ENCODE measurements around the gene NT5DC4.
A peak's percentile ranks its signal among the peaks of the same experiment; 100 is the strongest.

The NT5DC4 gene

DNA sequence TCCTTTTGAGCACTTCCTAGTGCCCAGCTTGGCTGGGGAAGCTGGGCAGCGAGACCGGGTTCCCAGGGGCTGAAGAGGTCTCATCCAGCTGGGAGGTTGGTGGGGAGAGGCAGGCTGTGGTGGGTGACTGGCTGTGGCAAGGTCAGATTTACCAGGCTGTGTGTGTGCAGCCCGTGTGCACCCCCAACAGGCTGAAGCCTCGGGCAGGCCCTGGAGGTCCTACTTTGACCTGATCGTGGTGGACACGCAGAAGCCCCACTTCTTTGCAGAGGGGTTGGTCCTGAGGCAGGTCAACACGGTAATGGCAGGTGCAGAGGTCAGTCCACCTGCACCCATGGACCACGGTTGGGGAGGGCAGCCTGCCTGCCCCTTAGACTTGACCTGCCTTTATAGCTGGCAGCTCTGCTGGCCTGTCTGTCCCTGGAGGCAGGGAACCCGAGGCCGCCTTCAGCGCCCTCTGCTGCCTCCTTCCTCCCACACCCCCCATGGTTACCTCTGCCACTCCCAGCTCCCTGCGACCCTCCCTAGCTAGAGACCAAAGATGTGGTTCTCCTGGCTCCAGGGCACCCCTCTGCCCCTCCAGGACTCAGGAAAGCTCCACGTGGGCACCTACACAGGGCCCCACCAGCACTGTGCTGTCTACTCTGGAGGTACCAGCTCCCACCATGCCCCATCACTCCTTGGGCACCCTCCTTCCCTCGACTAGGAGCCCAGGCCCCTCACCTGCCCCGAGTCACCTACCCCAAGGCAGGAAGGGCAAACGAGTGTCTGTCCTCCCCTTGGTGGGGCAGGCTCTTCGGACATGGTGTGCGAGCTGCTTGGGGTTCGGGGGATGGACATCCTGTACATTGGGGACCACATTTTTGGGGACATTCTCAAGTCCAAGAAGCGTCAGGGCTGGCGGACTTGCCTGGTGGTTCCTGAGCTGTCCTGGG lies 4.0 kb downstream of the NT5DC4 start:
- DNase-seq: no peak

DNA sequence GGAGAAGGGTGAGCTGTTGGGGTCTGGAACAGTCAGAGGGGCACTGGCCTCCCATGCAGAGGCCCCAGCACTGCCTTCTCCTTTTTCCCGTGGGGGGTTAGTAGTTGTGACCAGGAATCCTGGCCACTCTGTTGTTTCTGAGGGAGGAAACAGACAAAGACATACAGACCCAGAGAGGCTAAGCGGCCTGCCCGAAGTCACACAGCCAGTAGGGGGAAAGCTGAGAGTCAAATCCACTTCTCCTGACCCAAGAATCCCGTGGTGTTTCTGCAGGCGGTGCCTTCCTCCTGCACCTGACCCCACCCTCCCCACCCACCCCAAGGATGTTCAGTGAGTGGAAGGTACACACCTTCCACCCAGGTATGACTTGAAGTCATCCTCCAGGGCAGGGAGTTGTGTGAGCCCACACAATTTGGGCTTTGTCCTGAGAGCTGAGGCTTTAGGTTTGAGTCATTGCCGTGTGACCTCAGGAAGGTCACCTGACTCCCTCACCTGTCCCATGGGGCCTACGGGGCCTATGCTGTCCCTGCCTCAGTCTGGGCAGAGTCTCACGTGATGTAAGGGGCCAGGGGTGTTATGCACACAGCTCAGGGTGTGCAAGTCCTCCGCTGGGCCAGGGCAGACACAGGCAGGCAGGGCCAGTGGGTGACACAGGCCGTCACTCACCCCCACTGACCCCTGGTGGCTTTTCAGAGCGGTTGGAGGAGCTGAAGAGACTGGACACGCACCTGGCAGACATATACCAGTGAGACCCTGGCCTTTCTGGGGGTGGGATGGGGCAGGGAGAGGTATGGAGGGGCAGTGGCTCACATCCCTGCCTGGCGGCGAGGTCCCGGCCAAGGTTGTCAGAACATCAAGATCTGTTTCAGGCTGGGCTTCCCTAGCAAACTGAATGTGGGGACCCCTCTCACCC lies 5.0 kb downstream of the NT5DC4 start:
- DNase-seq: no peak

DNA sequence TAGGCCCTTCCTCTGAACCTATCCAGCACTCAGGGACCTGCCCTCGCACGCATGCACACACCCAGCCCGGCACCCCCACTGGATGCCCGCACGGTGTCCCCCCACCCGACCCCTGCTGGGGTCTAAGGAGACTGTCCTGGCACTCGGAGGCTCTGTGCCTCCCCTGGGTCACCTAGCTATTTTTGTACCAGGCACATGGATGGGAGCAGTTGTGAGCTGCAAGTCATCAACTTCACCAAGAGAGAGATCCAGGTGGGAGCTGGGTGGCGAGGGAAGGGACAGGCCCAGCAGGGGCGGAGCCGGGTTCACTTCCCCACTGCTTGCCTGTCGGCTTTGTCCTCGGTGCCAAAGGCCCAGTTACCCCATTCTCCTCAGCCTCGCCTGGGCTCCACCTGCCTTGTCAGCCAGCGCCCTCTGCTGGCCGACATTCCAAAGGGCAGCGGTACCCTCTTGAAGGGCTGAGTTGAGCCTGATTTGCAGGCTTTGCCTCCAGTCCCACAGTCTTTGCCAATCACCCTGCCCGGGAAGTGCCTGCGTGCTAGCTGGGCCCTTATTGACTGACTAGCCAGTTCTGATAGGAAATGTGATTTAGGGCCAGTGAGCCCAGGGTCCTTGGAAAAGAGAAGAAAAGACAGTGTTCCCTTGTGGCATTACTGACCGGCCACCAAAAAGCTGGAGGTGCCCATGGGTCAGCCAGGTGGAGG lies 5.8 kb downstream of the NT5DC4 start:
- DNase-seq: peak; percentile 80

DNA sequence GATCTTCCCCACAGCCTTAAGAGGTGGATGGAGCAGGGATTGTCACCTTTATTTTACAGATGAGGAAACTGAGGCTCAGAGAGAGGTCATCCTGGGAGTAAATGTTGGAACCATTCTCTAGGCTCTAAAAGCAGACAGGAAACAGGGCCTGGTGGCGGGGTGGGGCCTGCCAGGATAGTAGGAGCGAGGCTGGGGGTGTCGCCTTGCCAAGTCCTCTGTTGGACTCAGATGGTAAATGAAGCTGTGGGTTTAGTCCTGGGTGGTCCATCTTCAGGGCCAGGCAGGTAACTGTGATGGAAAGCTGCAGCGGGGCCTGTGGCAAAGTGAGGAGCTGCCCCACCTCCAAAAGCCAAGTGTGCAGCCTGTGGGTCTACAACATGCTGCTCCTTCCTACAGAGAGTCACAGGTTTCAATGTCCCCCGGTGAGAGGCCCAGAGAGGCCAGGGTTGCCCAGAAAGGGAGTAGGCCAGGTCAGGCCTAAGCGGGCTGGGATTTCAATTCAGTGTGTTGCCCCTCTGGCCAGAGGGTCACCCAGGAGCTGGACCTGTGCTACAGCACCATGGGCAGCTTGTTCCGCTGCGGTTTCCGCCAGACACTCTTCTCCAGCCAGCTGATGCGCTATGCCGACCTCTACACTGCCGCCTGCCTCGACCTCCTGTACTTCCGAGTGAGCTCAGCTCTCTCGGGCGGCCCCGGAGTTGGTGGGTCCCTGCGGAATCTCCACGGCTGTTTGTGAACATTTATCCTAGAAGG lies 6.6 kb downstream of the NT5DC4 start:
- DNase-seq: no peak

DNA sequence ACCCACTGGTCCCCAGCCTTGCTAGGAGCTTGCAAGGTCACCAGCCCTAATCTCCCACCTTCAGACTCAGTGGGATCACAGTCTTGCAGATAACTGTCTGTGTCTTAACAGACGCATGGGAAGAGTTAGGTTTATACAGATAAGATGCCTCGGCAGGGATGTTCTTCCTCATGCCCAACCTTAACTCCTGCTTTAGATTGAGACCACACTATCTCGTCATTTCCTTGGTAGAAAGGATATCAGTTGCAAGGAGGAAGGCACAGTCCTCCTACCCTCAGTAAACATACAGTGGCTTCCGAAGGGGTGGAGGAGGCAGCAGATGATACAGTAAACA lies 7.2 kb downstream of the NT5DC4 start:
- DNase-seq: no peak

DNA sequence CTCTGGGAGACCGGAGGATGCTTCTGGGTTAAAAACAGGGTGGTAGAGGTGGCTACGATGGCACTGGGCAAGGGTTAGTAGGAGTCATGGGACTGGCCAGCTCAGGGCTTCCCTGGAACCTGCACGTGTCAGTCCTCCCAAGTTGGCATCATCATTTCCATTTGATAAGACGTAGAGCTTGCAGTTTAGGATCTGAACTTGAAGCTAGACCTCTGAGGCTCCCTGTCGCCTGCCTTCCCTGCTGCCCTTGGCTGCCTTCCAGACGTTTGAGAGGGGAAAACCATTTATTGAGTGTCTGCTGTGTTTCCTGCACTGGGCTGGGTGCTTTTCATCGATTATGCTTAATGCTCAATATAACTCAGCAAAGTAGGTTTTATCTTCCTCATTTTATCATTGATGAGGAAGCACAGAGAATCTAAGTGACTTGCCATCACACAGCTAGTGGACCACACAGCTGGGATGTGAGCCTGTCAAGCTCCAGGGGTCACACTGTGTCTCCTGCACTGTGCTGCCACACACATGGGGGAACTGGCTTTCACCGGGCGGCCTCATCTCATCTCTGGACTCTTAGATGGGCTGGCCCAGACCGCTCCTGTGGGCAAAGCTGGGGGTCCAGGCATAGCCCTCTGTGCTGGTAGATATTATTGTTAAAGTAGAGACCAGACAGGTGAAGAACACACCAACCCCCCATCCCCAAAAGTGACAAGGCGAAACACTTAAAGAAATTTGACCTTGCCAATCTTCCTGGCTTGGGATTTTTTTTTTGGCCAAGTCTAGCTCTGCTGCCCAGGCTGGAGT lies 7.8 kb downstream of the NT5DC4 start:
- no peak for DNase-seq

DNA sequence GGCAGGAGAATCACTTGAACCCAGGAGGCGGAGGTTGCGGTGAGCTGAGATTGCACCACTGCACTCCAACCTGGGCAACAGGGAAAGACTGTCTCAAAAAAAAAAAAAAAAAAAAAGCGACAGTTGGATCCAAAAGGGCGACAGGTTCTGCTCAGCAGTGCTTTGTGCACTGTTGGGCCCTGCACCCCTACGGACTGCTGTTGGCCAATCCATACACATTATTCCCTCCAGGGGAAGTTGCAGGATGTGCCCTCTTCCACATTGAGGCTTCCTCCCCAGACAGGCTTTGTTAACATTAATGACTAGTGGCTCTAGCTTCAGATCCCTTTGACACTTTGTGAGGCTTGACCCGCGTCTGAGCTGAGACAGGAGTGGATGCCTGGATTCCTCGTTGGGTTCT lies 9.4 kb downstream of the NT5DC4 start:
- DNase-seq: no peak

DNA sequence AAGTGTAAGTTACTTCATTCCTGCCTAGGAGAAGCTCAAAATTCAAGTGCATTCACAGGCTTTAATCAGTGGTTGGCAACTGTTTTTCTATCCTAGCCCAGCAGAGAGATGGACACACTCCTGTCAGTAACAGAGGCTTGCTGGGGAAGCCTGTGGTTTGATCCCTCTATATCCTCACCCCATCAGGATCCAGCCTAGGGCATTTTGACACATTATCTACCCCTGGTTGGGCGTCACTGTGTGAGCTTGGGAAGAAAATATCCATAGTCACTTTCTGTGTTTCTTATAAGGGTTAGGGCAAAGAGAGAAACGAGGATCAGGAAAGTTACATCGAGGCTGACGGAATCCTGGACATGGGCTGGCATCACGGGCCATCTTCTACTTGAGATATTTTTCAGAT lies 10.0 kb downstream of the NT5DC4 start:
- no peak for DNase-seq

DNA sequence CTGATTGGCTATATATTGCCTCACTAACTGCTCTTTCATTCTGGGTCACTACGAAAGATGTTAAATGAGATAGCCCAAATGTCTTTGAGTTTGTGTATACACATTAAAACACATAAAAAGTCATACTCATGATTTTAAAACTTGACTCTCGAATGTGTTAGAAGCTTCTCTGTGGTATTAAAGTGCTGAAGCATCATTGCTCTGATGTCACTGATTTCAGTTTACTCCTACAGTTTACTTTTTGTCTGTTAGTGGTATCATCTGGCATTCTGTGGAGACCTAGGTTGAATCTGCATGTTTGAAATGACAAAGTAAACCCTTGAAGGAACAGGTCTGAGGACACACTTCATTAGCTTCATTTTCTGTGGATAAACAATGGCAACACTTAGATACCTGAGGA lies 10.7 kb downstream of the NT5DC4 start:
- DNase-seq: no peak

DNA sequence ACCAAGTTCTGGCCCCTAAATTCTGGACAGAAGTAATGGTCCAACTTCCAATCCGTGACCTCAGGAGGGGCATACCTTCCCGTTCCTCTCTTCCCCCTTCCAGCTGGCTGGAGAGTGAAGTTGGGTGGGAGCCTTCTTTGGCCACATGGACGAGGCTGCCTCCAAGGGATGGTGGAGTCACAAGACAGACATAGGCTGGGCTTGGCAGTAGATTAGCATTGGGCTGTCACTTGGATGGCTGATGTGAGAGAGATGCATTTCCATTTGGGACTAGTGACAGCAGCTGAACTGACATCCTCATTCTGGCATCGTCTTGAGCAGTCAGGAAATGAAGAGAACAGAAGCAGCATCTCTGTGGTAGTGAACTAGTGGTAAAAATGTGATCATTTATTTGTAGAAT lies 12.6 kb downstream of the NT5DC4 start:
- DNase-seq: no peak

DNA sequence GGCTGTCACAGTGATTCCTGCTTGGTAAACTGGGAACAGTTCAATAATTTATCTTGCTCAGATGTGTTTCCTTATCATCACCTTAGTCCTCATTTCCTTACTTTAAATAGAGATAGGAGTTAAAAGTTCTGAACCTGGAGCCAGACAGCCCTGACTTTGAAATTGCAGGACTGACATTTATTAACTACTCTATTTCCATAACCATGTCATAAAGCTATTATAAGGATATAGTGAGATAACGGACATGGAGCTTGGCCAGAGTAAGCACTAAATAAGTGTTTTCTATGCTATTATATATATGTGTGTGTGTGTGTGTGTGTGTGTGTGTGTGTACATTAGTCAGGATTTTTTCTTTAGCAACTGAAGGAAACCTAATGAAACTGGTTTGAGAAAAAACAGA lies 13.1 kb downstream of the NT5DC4 start:
- DNase-seq: no peak

DNA sequence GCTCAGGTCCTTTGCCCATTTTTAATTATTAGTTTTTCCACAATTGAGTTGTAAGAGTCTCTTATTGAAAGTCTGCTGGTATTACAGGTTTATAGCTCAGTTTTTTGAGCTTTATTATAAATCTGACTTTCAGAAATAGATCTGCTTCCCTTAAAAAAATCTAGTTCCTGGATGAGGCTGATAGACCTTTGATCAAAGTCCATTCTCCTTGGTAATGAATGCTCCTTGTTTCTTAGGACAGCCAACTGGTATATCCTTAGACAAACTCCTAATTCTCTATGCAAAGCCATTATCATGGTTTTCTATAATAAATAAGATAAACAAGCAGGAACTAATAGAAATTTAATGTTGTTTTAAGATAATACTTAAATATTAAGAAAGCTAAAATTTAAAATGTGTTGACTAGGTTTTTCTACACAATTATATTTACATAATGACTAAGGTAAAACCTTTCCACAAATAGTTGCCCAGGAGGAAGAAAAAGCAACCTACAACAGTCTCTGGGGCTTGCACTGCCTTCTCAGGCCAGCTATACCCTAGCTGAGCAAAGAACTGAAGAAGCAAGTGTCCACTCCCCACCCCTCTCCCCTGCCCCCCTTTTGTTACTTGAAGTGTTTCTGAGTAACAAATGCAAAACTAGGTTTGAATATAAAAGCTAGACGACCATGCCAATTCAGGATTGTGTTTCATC lies 16.9 kb downstream of the NT5DC4 start:
- DNase-seq: no peak

DNA sequence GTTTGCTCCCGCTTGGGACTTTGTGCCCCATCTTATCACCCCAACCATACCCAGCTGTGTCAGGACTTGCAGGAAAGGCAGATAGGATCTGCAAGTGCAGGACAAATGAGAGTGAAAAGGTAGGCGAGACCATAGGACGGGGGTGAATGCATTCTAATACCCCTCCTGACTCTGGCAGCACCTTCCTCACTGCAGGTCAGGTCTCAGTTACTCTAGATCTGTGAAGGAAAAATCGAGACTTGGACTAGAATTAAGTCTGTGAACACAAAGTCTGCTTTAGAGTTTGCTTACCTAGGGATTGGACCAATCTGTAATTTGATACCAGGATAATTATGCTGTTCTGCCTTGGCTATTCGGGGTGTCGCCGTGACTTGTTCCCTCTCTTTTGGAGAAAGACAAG lies 19.7 kb downstream of the NT5DC4 start:
- no peak for DNase-seq

DNA sequence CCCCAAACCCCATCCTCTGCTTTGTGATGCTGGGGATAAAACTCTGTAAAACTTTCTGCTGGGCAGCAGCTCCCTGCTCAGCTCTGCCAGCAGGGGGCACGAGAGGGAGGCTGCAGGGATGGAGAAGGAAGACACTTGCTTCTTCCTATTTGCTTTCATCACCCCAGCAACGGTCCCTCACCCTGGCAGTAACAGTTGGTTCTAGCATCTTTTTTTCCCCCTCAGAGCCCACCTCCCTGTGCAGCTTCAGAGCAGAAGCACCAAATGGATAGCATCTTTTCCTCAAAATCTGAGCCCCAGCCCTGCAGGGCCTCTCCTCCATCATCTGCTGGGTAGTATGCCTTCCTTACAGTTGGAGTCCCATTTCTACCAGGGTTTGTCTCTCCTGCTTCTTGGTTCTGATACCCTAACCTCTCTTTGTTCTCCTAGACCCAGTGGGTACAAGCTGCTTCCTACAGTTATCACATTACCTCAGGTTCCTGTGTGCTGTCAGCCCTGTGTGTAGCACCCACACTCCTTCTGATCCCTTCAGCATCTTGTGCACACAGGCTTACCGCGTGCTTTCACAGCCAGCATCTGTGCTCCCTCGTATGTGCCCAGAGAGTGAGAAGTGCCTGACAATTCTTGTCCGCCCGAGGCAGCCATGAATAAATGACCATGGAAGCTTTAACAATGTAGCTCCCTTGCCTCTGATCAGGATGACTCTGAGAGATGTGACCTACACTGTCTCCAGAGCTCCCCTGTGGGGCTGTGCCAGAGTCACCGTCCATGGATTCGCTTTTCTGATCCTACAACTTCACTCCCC lies 29.1 kb downstream of the NT5DC4 start:
- DNase-seq: peak; percentile 71

DNA sequence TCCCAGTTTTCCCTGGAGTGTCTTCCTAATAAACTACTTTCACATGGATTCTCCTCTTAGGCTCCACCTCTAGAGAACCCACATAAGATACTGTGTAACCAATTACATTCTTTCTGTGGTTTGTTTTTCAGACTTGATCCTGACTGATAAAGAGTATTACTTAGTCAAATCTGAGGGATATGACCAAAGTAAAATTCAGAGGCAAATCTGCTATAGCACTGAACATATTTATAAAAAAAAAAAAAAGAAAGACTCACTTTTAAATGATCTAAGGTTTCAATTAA lies 29.7 kb downstream of the NT5DC4 start:
- DNase-seq: no peak

DNA sequence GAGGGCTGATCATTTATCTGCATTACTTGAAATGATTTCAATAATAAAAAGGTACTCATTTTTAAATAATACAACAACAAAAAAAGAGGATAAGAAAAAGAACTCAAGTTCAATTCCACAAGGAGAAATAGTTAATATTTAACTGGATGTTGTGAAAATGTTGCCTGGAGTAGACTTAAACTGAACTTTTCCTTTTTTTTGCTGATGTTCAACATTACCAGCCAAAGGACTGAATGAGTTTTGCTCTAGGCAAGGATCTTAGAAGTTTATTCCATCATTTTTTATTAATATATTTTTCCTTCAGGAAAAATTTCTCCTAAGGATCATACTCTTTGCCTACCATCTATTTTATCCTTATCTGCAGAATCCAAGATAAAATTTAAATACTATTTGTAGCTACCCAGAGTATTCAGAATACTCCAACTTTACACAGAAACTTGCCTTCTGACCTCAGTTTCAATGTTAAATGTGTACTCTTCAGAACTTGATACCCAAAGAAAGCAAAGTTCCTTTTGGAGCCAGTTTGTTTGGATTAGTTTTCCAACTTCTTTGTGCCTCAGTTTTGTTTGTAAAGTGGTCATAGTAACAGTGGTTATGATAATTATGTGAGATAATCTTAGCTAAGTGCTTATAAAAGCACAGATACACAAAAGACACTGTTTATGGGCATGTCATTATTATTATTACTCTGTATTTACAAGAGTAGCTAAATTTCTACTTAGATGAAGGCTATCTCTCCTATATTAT lies 30.8 kb downstream of the NT5DC4 start:
- no peak for DNase-seq

DNA sequence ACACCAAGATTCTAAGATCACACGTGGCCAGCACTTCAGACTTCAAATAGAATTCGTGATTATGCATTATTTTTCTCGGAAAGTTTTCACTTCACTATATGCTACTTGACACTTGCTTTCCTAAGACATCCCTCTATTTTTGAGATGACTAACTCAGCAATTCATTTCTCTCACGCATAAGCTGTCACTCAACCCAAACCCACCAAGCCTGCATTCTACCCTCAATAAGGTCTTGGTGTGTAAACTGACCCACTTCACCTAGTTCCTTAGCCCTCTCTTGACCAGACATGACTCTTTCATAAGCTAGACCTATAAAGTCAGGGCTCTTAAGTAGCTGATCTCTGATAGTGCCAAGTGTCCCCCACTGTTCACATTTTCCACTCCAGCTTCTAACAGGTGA lies 31.8 kb downstream of the NT5DC4 start:
- no peak for DNase-seq

DNA sequence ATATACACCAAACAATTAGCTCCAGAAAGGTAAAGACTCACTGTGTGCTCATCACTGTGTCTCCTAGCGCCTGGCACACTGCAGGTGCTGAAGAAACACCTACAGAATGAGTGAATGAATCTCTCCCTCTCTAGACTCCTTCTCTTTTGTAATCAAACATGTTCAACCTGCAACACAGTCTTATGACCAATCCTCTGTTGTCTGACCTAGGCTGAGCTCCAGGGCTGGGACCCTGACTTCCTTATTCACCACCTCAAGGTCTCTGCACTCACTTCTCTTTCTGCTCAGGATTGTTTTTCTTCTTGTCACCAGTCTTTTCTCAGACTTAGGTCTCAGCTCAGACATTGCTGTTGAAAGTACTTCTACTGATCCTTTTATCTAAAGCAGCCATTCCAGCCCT lies 33.7 kb downstream of the NT5DC4 start:
- DNase-seq: no peak

DNA sequence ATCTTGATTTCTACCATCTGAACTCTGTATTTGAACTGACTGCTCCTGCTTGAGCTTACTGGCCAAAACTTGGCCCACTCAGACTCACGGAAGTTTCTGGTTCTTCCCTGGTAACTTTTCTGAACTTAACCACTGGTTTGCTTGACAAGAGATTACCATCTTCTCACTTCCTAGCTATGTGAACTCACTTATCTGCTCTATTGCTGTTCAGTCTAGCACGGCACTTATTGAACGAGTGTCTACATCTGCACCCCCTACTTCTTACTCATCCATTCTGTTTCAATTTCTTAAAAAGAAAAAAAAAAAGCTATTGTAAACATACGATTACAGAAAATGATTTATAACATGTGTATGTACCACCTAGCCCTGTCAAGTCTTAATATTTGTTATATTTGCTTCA lies 34.6 kb downstream of the NT5DC4 start:
- no peak for DNase-seq

DNA sequence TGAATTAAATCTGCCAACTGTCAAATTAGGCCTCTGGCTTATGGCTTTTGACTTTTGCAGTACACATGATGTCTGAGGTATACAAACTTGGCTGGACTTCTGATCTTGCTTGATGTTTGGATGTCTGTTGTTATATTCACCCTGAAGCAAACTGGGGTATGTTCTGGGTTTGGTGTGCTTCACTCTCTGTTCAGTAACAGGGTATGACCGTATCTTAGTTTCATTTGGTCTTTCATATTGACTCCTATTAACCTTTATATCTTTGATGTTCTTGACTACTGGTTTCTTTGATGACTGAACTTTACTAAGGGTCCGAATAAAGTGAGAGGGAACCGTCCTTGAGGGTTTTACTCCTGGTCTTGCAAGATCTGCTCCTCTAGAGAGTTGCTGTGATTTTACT lies 35.4 kb downstream of the NT5DC4 start:
- no peak for DNase-seq

All from activated effector memory CD4-positive, alpha-beta T cell treated with Interleukin-2 at 50 U/mL for 16 hours (primary cell).